Gastrocnemius medialis (tissue), 4 donors: ENCODE data around the gene MRC2.

Experiments used
- CTCF ChIP-seq, 5 experiments: fragments of 450-650 bp in 3 of 5; fragments of 200-600 bp in 2 of 5; sonication (generic) in 2 of 5; IDR thresholded peaks in 4 of 5; conservative IDR thresholded peaks in 1 of 5; 1 replicate in 4 of 5; 2 replicates in 1 of 5; pipeline ENCODE4 v1.5.1; 2016 to 2019; ENCODE audit warnings: antibody characterized with exemption in 5 of 5, mild to moderate bottlenecking in 3 of 5, moderate library complexity in 3 of 5
- POLR2A ChIP-seq, 2 donors: fragments of 450-650 bp; IDR thresholded peaks; one replicate each; pipeline ENCODE4 v1.6.1; 2017; ENCODE audit warnings: antibody characterized with exemption in 2 of 2, mild to moderate bottlenecking in 2 of 2, moderate library complexity in 2 of 2

- TF ChIP-seq CTCF (IDR thresholded peaks at IDR 0.05 in 4 of 5, conservative IDR thresholded peaks at IDR 0.05 in 1 of 5): no peak
- no peak for TF ChIP-seq POLR2A (IDR thresholded peaks at IDR 0.05)
Measured at GRCh38 chr17:62611728-62612127, 15.7 kb upstream of the MRC2 start.
